ENCODE data around the gene MAP2K2. TPM values are rescaled to one million over a fixed set of nuclear protein-coding genes. Genes with fewer than 3 reads are reported as not detected.

MAP2K2 gene
- total and polyA plus RNA-seq, 5 donors = 113 to 151 (median 124) TPM

DNA sequence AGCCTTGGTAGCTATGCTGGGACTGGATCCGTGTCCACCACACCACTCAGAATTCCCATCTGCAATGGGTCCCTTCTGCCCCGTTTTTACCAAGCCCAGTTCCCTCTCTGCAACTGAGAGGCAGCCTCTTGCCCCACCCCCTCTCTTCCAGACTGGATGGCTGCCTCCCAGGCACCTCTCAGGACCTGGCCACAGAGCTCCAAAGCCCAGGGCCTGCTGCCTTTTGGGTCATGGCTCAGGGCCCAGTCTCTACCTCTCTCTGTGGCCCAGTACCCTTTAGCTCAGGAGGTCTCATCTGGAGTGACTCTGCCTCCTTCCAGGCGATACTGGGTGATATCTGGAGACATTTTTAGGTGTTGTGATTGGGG, 46.9 kb downstream of the MAP2K2 start:
- Histone ChIP-seq H3K27me3 (ENCODE audit: control insufficient read depth, insufficient read depth) (no peaks in the 10 kb centered on the region), H3K4me3 (ENCODE audit: low read length) (no peak overlapping the region), H3K9me3 (ENCODE audit: control insufficient read depth, low read length) (no peaks in the 10 kb centered on the region), H3K4me1 (ENCODE audit: control insufficient read depth, insufficient read depth, low read length) (no peaks in the 10 kb centered on the region), H3K27ac (ENCODE audit: low read length) (no peak overlapping the region)
- no peak for ATAC-seq
- 83% methylated on average over 3 of the region's 3 CpGs for WGBS
- no peak for DNase-seq
- intact Hi-C loops (cut with DNase I) = no loop called here

DNA sequence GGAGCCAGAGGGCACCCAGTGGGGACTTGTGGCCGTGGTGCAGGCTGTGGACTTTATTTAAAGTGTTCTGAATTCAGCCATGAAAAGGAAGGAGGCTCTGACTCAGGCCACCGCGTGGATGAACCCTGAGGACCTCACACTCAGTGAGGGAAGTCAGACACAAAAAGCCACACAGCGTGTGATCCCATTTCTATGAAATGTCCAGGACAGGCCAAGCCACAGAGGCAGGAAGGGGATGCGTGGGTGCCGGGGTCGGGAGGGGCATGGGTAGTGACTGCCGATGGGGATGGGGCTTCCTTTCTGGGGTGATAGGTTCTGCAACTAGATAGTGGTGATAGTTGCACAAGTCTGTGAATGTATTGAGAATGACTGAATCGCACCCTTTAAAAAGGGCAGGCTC, 48.5 kb downstream of the MAP2K2 start:
- ATAC-seq = no peak
- no peaks in the 10 kb centered on the region for H3K9me3 ChIP-seq (ENCODE audit: control insufficient read depth, low read length)
- intact Hi-C loops (cut with DNase I) = no loop called here
- no peak overlapping the region for H3K4me3 ChIP-seq (ENCODE audit: low read length)
- H3K4me1 ChIP-seq (ENCODE audit: control insufficient read depth, insufficient read depth, low read length) = no peaks in the 10 kb centered on the region
- no peaks in the 10 kb centered on the region for H3K27me3 ChIP-seq (ENCODE audit: control insufficient read depth, insufficient read depth)
- DNase-seq = no peak
- no peak overlapping the region for H3K27ac ChIP-seq (ENCODE audit: low read length)
- 57% methylated on average over 9 of the region's 9 CpGs for WGBS

DNA sequence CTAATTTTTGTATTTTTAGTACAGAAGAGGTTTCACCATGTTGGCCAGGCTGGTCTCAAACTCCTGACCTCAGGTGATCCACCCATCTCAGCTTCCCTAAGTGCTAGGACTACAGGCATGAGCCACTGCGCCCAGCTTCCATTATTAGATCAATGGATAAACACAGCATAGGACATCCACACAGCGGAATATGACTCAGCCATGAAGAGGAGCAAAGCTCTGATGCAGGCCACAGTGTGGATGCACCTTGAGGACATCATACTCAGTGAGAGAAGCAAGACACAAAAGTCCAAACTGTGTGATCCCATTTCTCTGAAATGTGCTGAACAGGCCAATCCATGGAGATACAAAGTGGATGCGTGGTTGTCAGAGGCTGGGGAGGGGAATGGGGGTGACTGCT, 52.3 kb downstream of the MAP2K2 start:
- WGBS = 98% methylated on average over 3 of the region's 3 CpGs
- H3K27ac ChIP-seq (ENCODE audit: low read length) = no peak overlapping the region
- H3K4me3 ChIP-seq (ENCODE audit: low read length) = no peak overlapping the region
- no peaks in the 10 kb centered on the region for H3K27me3 ChIP-seq (ENCODE audit: control insufficient read depth, insufficient read depth)
- no peak for ATAC-seq
- no peaks in the 10 kb centered on the region for H3K4me1 ChIP-seq (ENCODE audit: control insufficient read depth, insufficient read depth, low read length)
- no peak for DNase-seq
- no peaks in the 10 kb centered on the region for H3K9me3 ChIP-seq (ENCODE audit: control insufficient read depth, low read length)
- intact Hi-C loops (cut with DNase I) = no loop called here

DNA sequence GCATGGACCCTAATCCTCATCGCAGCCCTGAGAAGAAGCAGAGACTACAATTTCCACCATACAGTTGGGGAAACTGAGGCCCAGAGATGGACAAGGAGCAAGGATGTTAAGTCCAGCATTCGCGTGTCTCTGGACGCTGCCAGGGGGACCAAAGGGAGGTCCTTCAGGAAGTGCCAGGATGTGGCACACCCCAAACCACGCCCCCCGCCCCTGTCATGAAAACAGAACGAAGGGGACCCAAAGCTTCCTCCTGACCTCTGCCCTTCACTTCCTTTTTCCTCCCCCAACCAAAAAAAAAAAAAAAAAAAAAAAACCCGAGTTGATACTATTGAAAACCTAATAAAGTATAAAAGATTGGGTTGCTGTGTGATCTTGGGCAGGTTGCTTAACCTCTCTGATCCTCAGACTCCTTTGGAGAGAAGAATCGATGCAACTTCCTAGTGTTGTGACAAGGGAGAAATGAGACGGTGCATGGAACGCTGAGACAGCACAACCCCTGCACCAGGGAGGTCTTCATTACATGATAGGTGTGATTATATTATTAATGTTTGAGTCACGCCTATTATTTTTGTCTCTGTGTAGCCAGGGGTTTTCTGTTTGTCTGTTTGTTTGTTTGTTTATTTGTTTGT, 54.5 kb downstream of the MAP2K2 start:
- WGBS = 56% methylated on average over 12 of the region's 12 CpGs
- intact Hi-C loops (cut with DNase I) = no loop called here
- peak in 2 of 3 donors; percentile 85 to 87 for DNase-seq
- H3K9me3 ChIP-seq (ENCODE audit: control insufficient read depth, low read length) = no peaks in the 10 kb centered on the region
- H3K27me3 ChIP-seq (ENCODE audit: control insufficient read depth, insufficient read depth) = no peaks in the 10 kb centered on the region
- no peaks in the 10 kb centered on the region for H3K4me1 ChIP-seq (ENCODE audit: control insufficient read depth, insufficient read depth, low read length)
- H3K27ac ChIP-seq (ENCODE audit: low read length) = no peak overlapping the region
- no peak overlapping the region for H3K4me3 ChIP-seq (ENCODE audit: low read length)
- ATAC-seq = no peak

DNA sequence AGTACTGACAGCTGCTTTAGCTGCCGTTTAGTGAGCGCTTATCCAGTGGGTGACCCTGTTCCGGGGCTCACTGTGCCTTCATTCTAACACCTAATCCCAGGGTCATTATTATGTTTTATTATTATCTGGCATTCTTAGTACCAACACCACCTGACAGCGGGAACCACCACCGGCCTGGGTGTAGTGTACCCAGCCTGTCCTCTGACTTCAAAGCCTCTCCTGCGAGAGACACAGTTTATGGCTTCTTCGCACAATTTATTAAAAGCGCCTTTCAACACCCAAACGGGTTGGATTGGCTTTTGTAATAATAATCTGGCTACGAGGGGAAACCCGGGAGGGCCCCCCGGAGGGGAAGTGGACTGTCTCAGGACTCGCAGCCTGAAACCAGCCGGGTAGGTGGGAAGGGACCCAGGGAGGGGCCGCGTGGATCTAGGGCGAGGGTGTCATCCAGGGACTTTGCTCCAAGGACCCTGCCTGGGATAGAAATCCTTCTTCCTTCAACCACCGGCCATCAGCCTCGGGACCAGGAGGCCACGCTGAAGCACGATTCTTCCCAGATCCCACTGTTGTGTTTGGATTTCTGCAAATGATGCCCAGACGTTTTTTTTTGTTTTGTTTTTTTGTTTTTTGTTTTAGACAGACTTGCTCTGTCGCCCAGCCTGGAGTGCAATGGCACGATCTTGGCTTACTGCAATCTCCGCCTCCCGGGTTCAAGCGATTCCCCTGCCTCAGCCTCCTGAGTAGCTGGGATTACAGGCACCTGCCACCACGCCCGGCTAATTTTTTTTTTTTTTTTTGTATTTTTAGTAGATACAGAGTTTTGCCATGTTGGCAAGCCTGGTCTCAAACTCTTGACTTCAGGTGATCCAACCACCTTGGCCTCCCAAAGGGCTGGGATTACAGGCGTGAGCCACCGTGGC, 55.6 kb downstream of the MAP2K2 start:
- DNase-seq (peak in 1 of 3 donors; percentile 73), ATAC-seq (no peak)
- H3K27ac ChIP-seq (ENCODE audit: low read length) = peak overlapping the region; percentile 90
- no peaks in the 10 kb centered on the region for H3K27me3 ChIP-seq (ENCODE audit: control insufficient read depth, insufficient read depth)
- 27% methylated on average over 31 of the region's 31 CpGs for WGBS
- H3K4me1 ChIP-seq (ENCODE audit: control insufficient read depth, insufficient read depth, low read length) = no peaks in the 10 kb centered on the region
- intact Hi-C loops (cut with DNase I) = no loop called here
- H3K9me3 ChIP-seq (ENCODE audit: control insufficient read depth, low read length) = no peaks in the 10 kb centered on the region
- peak overlapping the region; percentile 99 for H3K4me3 ChIP-seq (ENCODE audit: low read length)

DNA sequence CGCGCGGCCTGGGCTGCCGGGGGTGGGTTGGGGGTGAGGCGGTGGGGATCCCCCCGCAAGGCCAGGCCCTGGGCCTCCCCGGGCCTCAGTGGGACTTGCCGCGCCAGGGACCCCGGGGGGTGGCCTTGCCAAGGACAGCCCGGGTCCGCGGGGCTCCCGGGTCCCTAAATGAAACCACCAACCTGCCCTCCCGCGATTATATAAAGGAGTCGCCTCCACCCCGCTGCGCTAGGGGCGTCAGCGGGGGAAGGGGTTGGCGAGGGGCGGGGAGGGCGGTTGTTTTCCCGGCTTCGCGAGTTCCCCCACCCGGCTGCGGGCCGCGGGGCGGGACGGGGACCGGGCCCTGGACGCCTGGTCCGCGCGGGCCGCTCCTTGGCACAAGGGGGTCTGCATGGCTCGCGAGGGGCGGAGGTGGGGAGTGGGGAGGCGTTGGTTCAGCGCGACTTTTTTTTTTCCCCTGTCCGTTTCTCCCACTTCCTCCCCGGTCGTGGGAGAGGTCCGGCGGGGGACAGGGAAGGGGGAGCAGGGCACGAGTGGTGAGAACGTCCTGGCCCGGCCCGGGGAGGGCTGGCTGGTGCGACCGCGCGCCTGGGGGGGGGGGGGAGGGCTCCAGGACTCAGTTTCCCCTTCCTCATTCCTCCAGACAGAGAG, 56.4 kb downstream of the MAP2K2 start:
- peak overlapping the region; percentile 90 for H3K27ac ChIP-seq (ENCODE audit: low read length)
- under 1% methylated on average over 58 of the region's 58 CpGs for WGBS
- intact Hi-C loops (cut with DNase I) = no loop called here
- peak overlapping the region; percentile 99 for H3K4me3 ChIP-seq (ENCODE audit: low read length)
- no peaks in the 10 kb centered on the region for H3K9me3 ChIP-seq (ENCODE audit: control insufficient read depth, low read length)
- ATAC-seq (peak; percentile 1 to 2), DNase-seq (peak in 2 of 3 donors; percentile 82 to 84)
- no peaks in the 10 kb centered on the region for H3K27me3 ChIP-seq (ENCODE audit: control insufficient read depth, insufficient read depth)
- no peaks in the 10 kb centered on the region for H3K4me1 ChIP-seq (ENCODE audit: control insufficient read depth, insufficient read depth, low read length)

DNA sequence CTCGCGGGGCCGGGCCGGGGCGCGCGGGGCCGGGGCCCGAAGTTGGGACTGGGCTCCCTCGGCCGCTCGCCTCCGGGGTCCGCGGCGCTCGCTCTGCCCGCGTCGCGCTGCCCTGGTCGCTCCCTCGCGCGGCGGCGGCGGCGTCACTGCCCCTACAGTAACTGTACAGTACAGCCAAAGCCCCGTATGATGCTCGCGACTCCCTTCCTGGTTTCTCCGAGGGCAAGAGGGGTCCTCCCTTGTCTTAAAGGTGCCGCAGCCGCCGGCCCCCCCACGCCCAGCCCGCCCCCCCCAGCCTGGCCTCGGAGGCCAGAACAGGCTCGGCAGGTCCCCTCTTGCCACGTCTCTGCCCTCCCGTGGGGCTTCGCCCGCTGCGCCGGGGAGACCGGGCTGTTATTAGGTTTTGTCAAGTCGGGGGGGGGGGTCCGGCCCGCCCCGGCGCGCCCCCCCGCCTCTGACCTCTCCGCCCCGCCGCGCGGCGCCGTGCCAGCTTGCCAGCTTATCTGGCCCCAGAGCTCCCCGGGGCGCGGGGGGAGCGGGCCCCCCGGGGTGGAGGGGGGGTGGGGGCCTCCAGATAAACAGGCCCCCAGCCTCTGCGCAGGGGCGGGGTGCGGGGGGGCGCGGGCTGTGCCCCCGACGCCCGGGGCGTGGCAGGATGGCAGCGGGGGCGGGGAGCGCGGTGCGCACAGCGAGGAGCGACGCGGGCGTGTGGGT, 57.1 kb downstream of the MAP2K2 start, which contains the start of gene ZBTB7A:
Gene ZBTB7A, minus strand, starts transcription at position 218 of the 714 bp plus-strand sequence. CDS start 11,667 bp downstream, outside the sequence.
- DNase-seq (peak; percentile 89 to 95 (median 93)), ATAC-seq (peak; percentile 48 to 50)
- Histone ChIP-seq H3K27me3 (ENCODE audit: control insufficient read depth, insufficient read depth) (no peaks in the 10 kb centered on the region), H3K27ac (ENCODE audit: low read length) (peak within 1 kb of the TSS; percentile 90), H3K4me1 (ENCODE audit: control insufficient read depth, insufficient read depth, low read length) (no peaks in the 10 kb centered on the region), H3K9me3 (ENCODE audit: control insufficient read depth, low read length) (no peaks in the 10 kb centered on the region), H3K4me3 (ENCODE audit: low read length) (peak within 1 kb of the TSS; percentile 99)
- 1% methylated on average over 85 of the region's 85 CpGs for WGBS
- intact Hi-C loops (cut with DNase I) = no loop called here

DNA sequence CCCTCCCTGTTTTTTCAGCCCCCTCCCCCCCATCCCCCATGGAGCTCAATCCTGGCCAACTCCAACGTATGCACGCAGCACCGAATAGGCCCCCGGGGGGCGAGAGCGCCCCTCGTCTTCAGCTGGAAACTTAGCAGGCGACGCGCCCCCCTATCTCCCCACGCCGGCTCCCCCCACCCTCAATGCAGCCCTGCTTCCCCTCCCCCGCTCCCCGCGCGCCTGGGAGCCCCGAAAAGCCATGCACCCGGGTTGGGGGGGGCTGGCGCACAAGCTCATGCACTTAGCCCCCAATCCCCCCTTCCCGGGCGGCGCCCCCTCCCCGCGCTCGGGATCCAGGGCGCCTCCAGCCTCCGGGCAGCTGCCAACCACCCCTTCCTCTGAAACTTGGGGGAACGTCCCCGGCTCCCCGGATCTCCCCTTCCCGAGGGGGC, 57.7 kb downstream of the MAP2K2 start:
- ATAC-seq = no peak
- Histone ChIP-seq H3K4me3 (ENCODE audit: low read length) (peak overlapping the region; percentile 99), H3K4me1 (ENCODE audit: control insufficient read depth, insufficient read depth, low read length) (peaks cover 5% of the 10 kb centered on the region), H3K27ac (ENCODE audit: low read length) (peak overlapping the region; percentile 90), H3K27me3 (ENCODE audit: control insufficient read depth, insufficient read depth) (no peaks in the 10 kb centered on the region), H3K9me3 (ENCODE audit: control insufficient read depth, low read length) (no peaks in the 10 kb centered on the region)
- intact Hi-C loops (cut with DNase I) = no loop called here
- peak; percentile 70 to 89 (median 87) for DNase-seq
- under 1% methylated on average over 31 of the region's 31 CpGs for WGBS

DNA sequence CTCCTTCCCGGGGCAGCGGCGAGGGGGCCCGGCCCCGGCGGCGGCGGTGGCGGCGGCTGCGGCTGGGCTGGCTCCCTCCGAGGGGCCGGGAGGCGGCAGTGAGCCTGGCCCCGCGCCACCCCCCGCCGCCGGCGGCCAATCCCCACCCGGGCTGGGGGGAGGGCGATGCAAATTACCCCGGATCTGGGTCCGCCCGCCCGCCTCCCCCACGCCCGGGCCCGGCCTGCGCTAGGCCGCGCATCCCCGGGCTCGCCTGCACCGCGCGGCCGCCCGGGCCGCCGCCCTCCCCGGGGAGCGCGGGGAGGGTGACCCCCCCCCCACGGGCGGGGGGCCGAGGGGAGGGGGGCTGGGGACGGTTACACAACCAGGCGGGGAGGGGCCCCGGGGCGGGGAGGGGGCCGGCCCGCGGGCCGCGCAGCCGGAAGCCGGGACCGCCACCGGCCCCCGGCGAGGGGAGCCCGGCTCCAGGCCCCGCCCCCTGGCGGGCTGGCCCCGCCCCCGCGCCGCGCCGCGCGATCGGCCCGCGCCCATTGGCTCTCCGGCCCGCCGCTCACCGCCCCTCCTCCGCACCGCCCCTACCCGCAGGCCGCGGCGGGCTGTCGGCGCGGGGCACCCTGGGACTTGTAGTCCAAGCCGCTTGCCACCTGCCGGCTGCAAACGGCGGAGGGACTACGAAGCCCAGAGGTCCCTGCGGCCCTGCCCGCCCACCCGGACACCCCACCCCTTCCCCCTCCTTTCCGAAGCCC, 58.3 kb downstream of the MAP2K2 start:
- H3K27ac ChIP-seq (ENCODE audit: low read length) = peak overlapping the region; percentile 33
- peak overlapping the region; percentile 99 for H3K4me3 ChIP-seq (ENCODE audit: low read length)
- H3K4me1 ChIP-seq (ENCODE audit: control insufficient read depth, insufficient read depth, low read length) = peaks cover 9% of the 10 kb centered on the region
- H3K9me3 ChIP-seq (ENCODE audit: control insufficient read depth, low read length) = no peaks in the 10 kb centered on the region
- 1% methylated on average over 92 of the region's 98 CpGs for WGBS
- DNase-seq (peak; percentile 97 to 99 (median 98)), ATAC-seq (peak; percentile 79 to 87)
- intact Hi-C loops (cut with DNase I) = no loop called here
- H3K27me3 ChIP-seq (ENCODE audit: control insufficient read depth, insufficient read depth) = no peaks in the 10 kb centered on the region

Data from right cardiac atrium (tissue), 5 donors.